Chondrocyte (in vitro differentiated cells): ENCODE data around the gene NPSR1. TPM values are rescaled to one million over a fixed set of nuclear protein-coding genes. Genes with fewer than 3 reads are reported as not detected.

Source experiments
- DNase-seq: peaks from one replicate; pipeline ENCODE4 v3.0.0; 2021; ENCODE audit warnings: mixed read lengths, low spot score
- H3K27ac Mint-ChIP-seq: one replicate; pipeline ENCODE4 v1.8.0; 2021; ENCODE audit warnings: mild to moderate bottlenecking, moderate library complexity, mixed read lengths; ENCODE audit not compliant: unreplicated experiment
- H3K27me3 Mint-ChIP-seq: 2 replicates; pipeline ENCODE4 v1.8.0; 2021; ENCODE audit warnings: low read depth, mixed read lengths
- H3K36me3 Mint-ChIP-seq: 2 replicates; pipeline ENCODE4 v1.8.0; 2021; ENCODE audit warnings: low read depth, mixed read lengths
- H3K4me1 Mint-ChIP-seq: 2 replicates; pipeline ENCODE4 v1.8.0; 2021; ENCODE audit warnings: low read depth, mild to moderate bottlenecking, mixed read lengths
- H3K4me3 Mint-ChIP-seq: one replicate; pipeline ENCODE4 v1.8.0; 2021; ENCODE audit warnings: mild to moderate bottlenecking, moderate library complexity, mixed read lengths; ENCODE audit not compliant: unreplicated experiment
- H3K9me3 Mint-ChIP-seq: 2 replicates; pipeline ENCODE4 v1.8.0; 2021; ENCODE audit warnings: low read depth, mixed read lengths
- total RNA-seq: library from RNA; stranded (reverse); gene quantifications from 3 replicates; pipeline ENCODE4 v1.2.1, GENCODE V29; 2021
- TF ChIP-seq, protein P1 (sequence below): fragments of 200-600 bp; sonication (generic); IDR thresholded peaks from 2 replicates; pipeline ENCODE4 v1.5.0; 2021; ENCODE audit warnings: antibody characterized with exemption, mild to moderate bottlenecking, moderate library complexity

The NPSR1 gene
- total RNA-seq, 1 donor from 2014 or later: not detected

DNA sequence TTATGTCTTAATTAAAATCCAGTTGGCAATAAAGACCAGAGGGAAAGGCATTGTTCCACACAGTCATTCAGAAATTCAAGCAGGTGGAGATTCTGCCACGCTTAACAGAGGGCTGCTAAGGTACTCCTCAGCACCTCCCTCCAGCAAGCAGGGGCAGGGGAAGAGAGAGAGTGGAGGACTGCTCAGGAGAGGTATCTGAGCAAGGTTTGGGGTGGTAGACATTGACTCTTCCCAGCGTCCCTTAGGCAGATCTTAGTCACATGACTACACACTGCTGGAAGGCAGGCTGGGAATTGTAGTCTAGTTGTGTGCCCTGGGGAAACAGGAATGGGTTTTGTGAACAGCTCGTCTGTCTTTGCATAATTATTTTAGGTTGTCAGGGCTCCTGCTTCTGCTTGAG is 181.6 kb downstream of the NPSR1 start:
- H3K4me1 Mint-ChIP-seq: peaks cover 20% of the 10 kb centered on the region
- no peak for DNase-seq
- H3K27me3 Mint-ChIP-seq: no peaks in the 10 kb centered on the region
- H3K36me3 Mint-ChIP-seq: no peaks in the 10 kb centered on the region
- no peak overlapping the region for H3K27ac Mint-ChIP-seq
- H3K4me3 Mint-ChIP-seq: no peak overlapping the region
- TF ChIP-seq, protein P1, sequence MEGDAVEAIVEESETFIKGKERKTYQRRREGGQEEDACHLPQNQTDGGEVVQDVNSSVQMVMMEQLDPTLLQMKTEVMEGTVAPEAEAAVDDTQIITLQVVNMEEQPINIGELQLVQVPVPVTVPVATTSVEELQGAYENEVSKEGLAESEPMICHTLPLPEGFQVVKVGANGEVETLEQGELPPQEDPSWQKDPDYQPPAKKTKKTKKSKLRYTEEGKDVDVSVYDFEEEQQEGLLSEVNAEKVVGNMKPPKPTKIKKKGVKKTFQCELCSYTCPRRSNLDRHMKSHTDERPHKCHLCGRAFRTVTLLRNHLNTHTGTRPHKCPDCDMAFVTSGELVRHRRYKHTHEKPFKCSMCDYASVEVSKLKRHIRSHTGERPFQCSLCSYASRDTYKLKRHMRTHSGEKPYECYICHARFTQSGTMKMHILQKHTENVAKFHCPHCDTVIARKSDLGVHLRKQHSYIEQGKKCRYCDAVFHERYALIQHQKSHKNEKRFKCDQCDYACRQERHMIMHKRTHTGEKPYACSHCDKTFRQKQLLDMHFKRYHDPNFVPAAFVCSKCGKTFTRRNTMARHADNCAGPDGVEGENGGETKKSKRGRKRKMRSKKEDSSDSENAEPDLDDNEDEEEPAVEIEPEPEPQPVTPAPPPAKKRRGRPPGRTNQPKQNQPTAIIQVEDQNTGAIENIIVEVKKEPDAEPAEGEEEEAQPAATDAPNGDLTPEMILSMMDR: no peak
- no peaks in the 10 kb centered on the region for H3K9me3 Mint-ChIP-seq

DNA sequence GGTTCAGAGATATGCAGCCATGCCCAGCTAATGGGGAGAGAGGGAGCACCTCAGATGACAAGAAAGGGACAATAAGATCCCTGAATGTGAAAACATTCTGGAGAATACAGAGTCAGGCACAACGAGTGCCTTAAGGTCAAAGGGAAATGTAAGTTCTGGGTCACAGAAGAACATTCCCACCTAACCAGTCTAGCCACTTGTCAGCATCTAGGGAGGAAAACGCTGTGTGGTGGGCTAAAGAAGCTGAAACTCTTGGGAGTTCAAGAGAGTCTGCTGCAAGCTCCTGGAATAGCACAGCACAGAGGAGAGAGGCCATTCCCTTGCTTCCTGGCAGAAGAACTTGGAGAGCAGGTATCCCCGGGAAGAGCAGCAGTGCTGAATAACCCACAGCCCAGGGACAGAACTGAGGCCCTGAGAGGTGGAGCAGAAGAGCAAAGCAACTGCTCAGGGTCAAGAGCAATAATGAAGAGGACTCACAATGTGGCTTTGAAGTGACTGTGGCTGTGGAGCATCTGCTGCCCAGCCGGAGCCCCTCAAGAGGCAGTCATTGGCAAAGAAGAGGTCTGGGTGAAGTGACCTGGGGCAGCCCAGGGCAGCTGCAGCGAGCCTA is 182.3 kb downstream of the NPSR1 start:
- H3K9me3 Mint-ChIP-seq: no peaks in the 10 kb centered on the region
- TF ChIP-seq, protein P1: no peak
- no peak overlapping the region for H3K27ac Mint-ChIP-seq
- no peak overlapping the region for H3K4me3 Mint-ChIP-seq
- H3K4me1 Mint-ChIP-seq: peaks cover 20% of the 10 kb centered on the region
- no peak for DNase-seq
- H3K27me3 Mint-ChIP-seq: no peaks in the 10 kb centered on the region
- no peaks in the 10 kb centered on the region for H3K36me3 Mint-ChIP-seq

DNA sequence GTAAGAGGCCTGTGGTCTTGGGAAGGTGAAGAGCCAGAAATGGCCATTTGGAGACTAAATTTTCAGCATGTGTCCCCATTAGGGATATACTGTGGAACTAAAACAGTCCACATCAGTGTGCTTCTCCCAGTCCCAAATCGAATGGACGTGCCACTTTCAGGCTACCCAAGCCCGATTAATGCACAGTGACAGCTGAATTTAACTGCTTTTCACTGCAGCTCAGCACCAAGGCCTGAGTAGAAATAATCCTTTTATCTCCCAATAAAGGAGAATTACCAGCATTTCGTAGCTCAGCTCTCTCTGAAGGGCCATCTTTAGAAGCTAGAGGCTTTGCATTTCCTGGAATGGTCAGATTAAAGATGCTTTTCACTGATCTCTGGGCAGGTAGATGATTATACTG is 183.3 kb downstream of the NPSR1 start:
- Mint-ChIP-seq H3K27me3 (no peaks in the 10 kb centered on the region), H3K36me3 (no peaks in the 10 kb centered on the region), H3K9me3 (no peaks in the 10 kb centered on the region), H3K27ac (no peak overlapping the region), H3K4me1 (peaks cover 18% of the 10 kb centered on the region), H3K4me3 (no peak overlapping the region)
- no peak for DNase-seq
- TF ChIP-seq, protein P1: no peak

DNA sequence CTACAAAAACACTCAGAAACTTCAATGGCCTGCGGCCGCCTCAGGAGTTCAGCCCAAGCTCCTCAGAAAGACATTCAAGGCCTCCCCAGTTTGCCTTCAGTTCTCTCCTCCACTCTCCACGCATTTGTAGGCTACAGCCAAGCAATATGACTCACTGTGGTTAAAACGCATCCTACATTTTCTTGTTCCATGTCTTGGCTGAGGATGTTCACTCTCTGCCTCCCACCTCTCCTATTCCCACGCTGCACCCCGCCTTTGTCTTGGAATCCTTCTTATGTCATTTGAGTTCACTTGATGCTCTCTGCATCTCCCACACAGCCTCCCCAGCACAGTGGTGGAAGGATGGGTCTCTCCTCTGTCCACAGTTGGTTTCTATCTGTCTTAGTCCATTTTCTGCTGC is 184.8 kb downstream of the NPSR1 start:
- Mint-ChIP-seq H3K27me3 (no peaks in the 10 kb centered on the region), H3K27ac (no peak overlapping the region), H3K36me3 (no peaks in the 10 kb centered on the region), H3K4me3 (no peak overlapping the region), H3K9me3 (no peaks in the 10 kb centered on the region), H3K4me1 (peaks cover 9% of the 10 kb centered on the region)
- TF ChIP-seq, protein P1: no peak
- DNase-seq: no peak

DNA sequence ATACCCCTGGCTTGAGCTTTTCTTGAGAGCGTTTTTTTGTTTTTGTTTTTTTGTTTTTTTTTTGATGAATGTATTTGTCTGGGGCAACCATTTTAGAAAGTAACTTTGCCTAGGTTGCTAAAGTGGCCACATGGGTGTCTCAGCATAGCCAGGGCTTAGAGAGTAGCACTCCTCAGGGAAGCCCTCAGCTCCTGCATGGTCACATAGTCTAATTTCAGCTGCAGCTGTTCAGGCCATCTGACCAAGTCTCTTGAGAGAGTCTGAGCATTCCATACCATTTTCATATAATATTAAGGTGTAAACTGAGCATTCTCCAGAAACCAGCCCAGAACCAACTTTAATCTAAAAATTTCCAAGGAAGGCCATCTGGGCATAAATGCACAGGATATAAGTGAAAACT is 186.4 kb downstream of the NPSR1 start:
- H3K4me1 Mint-ChIP-seq: no peaks in the 10 kb centered on the region
- no peaks in the 10 kb centered on the region for H3K27me3 Mint-ChIP-seq
- no peaks in the 10 kb centered on the region for H3K9me3 Mint-ChIP-seq
- H3K4me3 Mint-ChIP-seq: no peak overlapping the region
- TF ChIP-seq, protein P1: no peak
- no peak for DNase-seq
- H3K36me3 Mint-ChIP-seq: no peaks in the 10 kb centered on the region
- H3K27ac Mint-ChIP-seq: no peak overlapping the region
